ENCODE measurements around the gene FOXF1.

The FOXF1 gene

GRCh38 chr16:86510465-86511261 is at the start of gene FOXF1:
Gene FOXF1, plus strand, starts transcription at chr16:86510527. Its CDS starts 43 bp downstream, at chr16:86510570.
- Histone ChIP-seq H3K27me3 (ENCODE audit: insufficient read depth, low read length, poor library complexity) (no peaks in the 10 kb centered on the region), H3K4me2 (ENCODE audit: insufficient read depth, low read length) (no peak within 1 kb of the TSS), H3K27ac (ENCODE audit: low read length) (no peak within 1 kb of the TSS), H3K4me3 (ENCODE audit: low read depth in 1 of 2, low read length in 2 of 2) (no peak within 1 kb of the TSS), H3K79me2 (ENCODE audit: insufficient read depth, low read length) (no peaks in the 10 kb centered on the region), H3K36me3 (ENCODE audit: insufficient read depth, low read length) (no peaks in the 10 kb centered on the region), H3K9ac (ENCODE audit: low read depth, low read length) (no peak within 1 kb of the TSS), H2AFZ (ENCODE audit: low read depth, low read length) (no peak within 1 kb of the TSS), H4K20me1 (ENCODE audit: insufficient read depth, low read length) (no peaks in the 10 kb centered on the region), H3K4me1 (ENCODE audit: insufficient read depth, low read length) (no peaks in the 10 kb centered on the region), H3K9me3 (ENCODE audit: insufficient read depth, low read length, severe bottlenecking) (no peaks in the 10 kb centered on the region)
- ATAC-seq (ENCODE audit: insufficient read depth, low read depth), result no peak
- DNase-seq, result no peak
- no peak for TF ChIP-seq CTCF (IDR thresholded peaks at IDR 0.05; ENCODE audit: borderline replicate concordance, extremely low read depth, low read length, poor library complexity, severe bottlenecking)
- TF ChIP-seq EZH2 (IDR thresholded peaks at IDR 0.05; ENCODE audit: borderline replicate concordance, low read depth, low read length, severe bottlenecking), result no peak

GRCh38 chr16:86461037-86461436 is 49.3 kb upstream of the FOXF1 start:
- Histone ChIP-seq H3K4me1 (ENCODE audit: insufficient read depth, low read length) (no peaks in the 10 kb centered on the region), H3K27ac (ENCODE audit: low read length) (no peak overlapping the region), H3K4me3 (ENCODE audit: low read depth in 1 of 2, low read length in 2 of 2) (no peak overlapping the region), H3K4me2 (ENCODE audit: insufficient read depth, low read length) (no peak overlapping the region), H3K27me3 (ENCODE audit: insufficient read depth, low read length, poor library complexity) (peaks cover 4% of the 10 kb centered on the region), H3K9ac (ENCODE audit: low read depth, low read length) (no peak overlapping the region), H3K79me2 (ENCODE audit: insufficient read depth, low read length) (no peaks in the 10 kb centered on the region), H3K9me3 (ENCODE audit: insufficient read depth, low read length, severe bottlenecking) (peaks cover 6% of the 10 kb centered on the region), H2AFZ (ENCODE audit: low read depth, low read length) (no peak overlapping the region), H3K36me3 (ENCODE audit: insufficient read depth, low read length) (no peaks in the 10 kb centered on the region), H4K20me1 (ENCODE audit: insufficient read depth, low read length) (no peaks in the 10 kb centered on the region)
- ATAC-seq (ENCODE audit: insufficient read depth, low read depth), result no peak
- TF ChIP-seq CTCF (IDR thresholded peaks at IDR 0.05; ENCODE audit: borderline replicate concordance, extremely low read depth, low read length, poor library complexity, severe bottlenecking) (no peak), EZH2 (IDR thresholded peaks at IDR 0.05; ENCODE audit: borderline replicate concordance, low read depth, low read length, severe bottlenecking) (no peak)
- DNase-seq, result no peak

GRCh38 chr16:86462334-86463084 is 47.8 kb upstream of the FOXF1 start:
- Histone ChIP-seq H2AFZ (ENCODE audit: low read depth, low read length) (no peak overlapping the region), H3K27ac (ENCODE audit: low read length) (no peak overlapping the region), H3K4me2 (ENCODE audit: insufficient read depth, low read length) (no peak overlapping the region), H4K20me1 (ENCODE audit: insufficient read depth, low read length) (no peaks in the 10 kb centered on the region), H3K4me1 (ENCODE audit: insufficient read depth, low read length) (no peaks in the 10 kb centered on the region), H3K36me3 (ENCODE audit: insufficient read depth, low read length) (no peaks in the 10 kb centered on the region), H3K4me3 (ENCODE audit: low read depth in 1 of 2, low read length in 2 of 2) (no peak overlapping the region), H3K9ac (ENCODE audit: low read depth, low read length) (no peak overlapping the region), H3K27me3 (ENCODE audit: insufficient read depth, low read length, poor library complexity) (peaks cover 4% of the 10 kb centered on the region), H3K79me2 (ENCODE audit: insufficient read depth, low read length) (no peaks in the 10 kb centered on the region), H3K9me3 (ENCODE audit: insufficient read depth, low read length, severe bottlenecking) (peaks cover 6% of the 10 kb centered on the region)
- TF ChIP-seq CTCF (IDR thresholded peaks at IDR 0.05; ENCODE audit: borderline replicate concordance, extremely low read depth, low read length, poor library complexity, severe bottlenecking), result no peak
- no peak for TF ChIP-seq EZH2 (IDR thresholded peaks at IDR 0.05; ENCODE audit: borderline replicate concordance, low read depth, low read length, severe bottlenecking)
- ATAC-seq (ENCODE audit: insufficient read depth, low read depth) (no peak), DNase-seq (no peak)
